ENCODE measurements around the gene KITLG. TPM values are rescaled to one million over a fixed set of nuclear protein-coding genes. Genes with fewer than 3 reads are reported as not detected.

KITLG gene
- total RNA-seq, 1 donor from 2014 or later: 21.7 TPM

GRCh38 chr12:88518863-88519403, 61.3 kb downstream of the KITLG start:
- no peaks in the 10 kb centered on the region for H4K20me1 ChIP-seq (ENCODE audit: insufficient read depth, low read length)
- FAIRE-seq: no peak
- H3K9me3 Mint-ChIP-seq (ENCODE audit: unreplicated experiment): no peaks in the 10 kb centered on the region
- DNase-seq (ENCODE audit: low read depth): no peak
- H3K4me3 ChIP-seq (ENCODE audit: insufficient read depth, low read depth, low read length): no peak overlapping the region
- H3K27ac Mint-ChIP-seq (ENCODE audit: unreplicated experiment): no peak overlapping the region
- peaks cover 14% of the 10 kb centered on the region for H3K36me3 ChIP-seq (ENCODE audit: insufficient read depth, low read length)
- no peaks in the 10 kb centered on the region for H3K27me3 ChIP-seq (ENCODE audit: insufficient read depth, low read length)
- no peaks in the 10 kb centered on the region for H3K79me2 ChIP-seq (ENCODE audit: insufficient read depth, low read length)
- TF ChIP-seq CTCF (IDR thresholded peaks at IDR 0.05; ENCODE audit: insufficient read depth, low read depth, low read length): no peak
- no peak for TF ChIP-seq EZH2 (IDR thresholded peaks at IDR 0.05; ENCODE audit: insufficient read depth, low read length)
- no peaks in the 10 kb centered on the region for H3K4me1 ChIP-seq (ENCODE audit: insufficient read depth, low read length)
- H3K4me2 ChIP-seq (ENCODE audit: low read length): no peak overlapping the region
- H3K36me3 Mint-ChIP-seq (ENCODE audit: low read depth, unreplicated experiment): no peaks in the 10 kb centered on the region
- no peak overlapping the region for H3K27ac ChIP-seq (ENCODE audit: low read depth, low read length)
- H3K9ac ChIP-seq (ENCODE audit: low read length): no peak overlapping the region
- H3K4me3 Mint-ChIP-seq (ENCODE audit: unreplicated experiment): no peak overlapping the region
- no peaks in the 10 kb centered on the region for H3K27me3 Mint-ChIP-seq (ENCODE audit: low read depth, unreplicated experiment)
- H3K9me3 ChIP-seq (ENCODE audit: insufficient read depth, low read depth, low read length): no peaks in the 10 kb centered on the region
- H2AFZ ChIP-seq (ENCODE audit: low read depth, low read length): no peak overlapping the region
- no peaks in the 10 kb centered on the region for H3K4me1 Mint-ChIP-seq (ENCODE audit: low read depth, unreplicated experiment)

GRCh38 chr12:88516811-88517210, 63.5 kb downstream of the KITLG start:
- H3K9me3 ChIP-seq (ENCODE audit: insufficient read depth, low read depth, low read length): no peaks in the 10 kb centered on the region
- H2AFZ ChIP-seq (ENCODE audit: low read depth, low read length): no peak overlapping the region
- Mint-ChIP-seq H3K4me3 (ENCODE audit: unreplicated experiment) (no peak overlapping the region), H3K36me3 (ENCODE audit: low read depth, unreplicated experiment) (no peaks in the 10 kb centered on the region), H3K9me3 (ENCODE audit: unreplicated experiment) (no peaks in the 10 kb centered on the region), H3K27ac (ENCODE audit: unreplicated experiment) (no peak overlapping the region), H3K27me3 (ENCODE audit: low read depth, unreplicated experiment) (no peaks in the 10 kb centered on the region), H3K4me1 (ENCODE audit: low read depth, unreplicated experiment) (no peaks in the 10 kb centered on the region)
- H3K4me2 ChIP-seq (ENCODE audit: low read length): no peak overlapping the region
- H3K36me3 ChIP-seq (ENCODE audit: insufficient read depth, low read length): peaks cover 14% of the 10 kb centered on the region
- FAIRE-seq: peak; percentile 17
- no peaks in the 10 kb centered on the region for H3K27me3 ChIP-seq (ENCODE audit: insufficient read depth, low read length)
- H3K4me1 ChIP-seq (ENCODE audit: insufficient read depth, low read length): no peaks in the 10 kb centered on the region
- no peaks in the 10 kb centered on the region for H3K79me2 ChIP-seq (ENCODE audit: insufficient read depth, low read length)
- no peaks in the 10 kb centered on the region for H4K20me1 ChIP-seq (ENCODE audit: insufficient read depth, low read length)
- H3K4me3 ChIP-seq (ENCODE audit: insufficient read depth, low read depth, low read length): no peak overlapping the region
- H3K9ac ChIP-seq (ENCODE audit: low read length): no peak overlapping the region
- TF ChIP-seq EZH2 (IDR thresholded peaks at IDR 0.05; ENCODE audit: insufficient read depth, low read length): no peak
- no peak for TF ChIP-seq CTCF (IDR thresholded peaks at IDR 0.05; ENCODE audit: insufficient read depth, low read depth, low read length)
- DNase-seq (ENCODE audit: low read depth): no peak
- H3K27ac ChIP-seq (ENCODE audit: low read depth, low read length): no peak overlapping the region

GRCh38 chr12:88510843-88511242, 69.4 kb downstream of the KITLG start:
- no peaks in the 10 kb centered on the region for H4K20me1 ChIP-seq (ENCODE audit: insufficient read depth, low read length)
- no peak overlapping the region for H3K4me3 ChIP-seq (ENCODE audit: insufficient read depth, low read depth, low read length)
- Mint-ChIP-seq H3K4me1 (ENCODE audit: low read depth, unreplicated experiment) (no peaks in the 10 kb centered on the region), H3K4me3 (ENCODE audit: unreplicated experiment) (no peak overlapping the region), H3K27me3 (ENCODE audit: low read depth, unreplicated experiment) (no peaks in the 10 kb centered on the region), H3K36me3 (ENCODE audit: low read depth, unreplicated experiment) (peaks cover 10% of the 10 kb centered on the region), H3K9me3 (ENCODE audit: unreplicated experiment) (no peaks in the 10 kb centered on the region), H3K27ac (ENCODE audit: unreplicated experiment) (no peak overlapping the region)
- TF ChIP-seq CTCF (IDR thresholded peaks at IDR 0.05; ENCODE audit: insufficient read depth, low read depth, low read length) (no peak), EZH2 (IDR thresholded peaks at IDR 0.05; ENCODE audit: insufficient read depth, low read length) (no peak)
- no peaks in the 10 kb centered on the region for H3K79me2 ChIP-seq (ENCODE audit: insufficient read depth, low read length)
- DNase-seq (ENCODE audit: low read depth): no peak
- no peaks in the 10 kb centered on the region for H3K27me3 ChIP-seq (ENCODE audit: insufficient read depth, low read length)
- no peak overlapping the region for H3K9ac ChIP-seq (ENCODE audit: low read length)
- no peak for FAIRE-seq
- H3K27ac ChIP-seq (ENCODE audit: low read depth, low read length): no peak overlapping the region
- H3K36me3 ChIP-seq (ENCODE audit: insufficient read depth, low read length): peaks cover 6% of the 10 kb centered on the region
- H3K4me1 ChIP-seq (ENCODE audit: insufficient read depth, low read length): no peaks in the 10 kb centered on the region
- H2AFZ ChIP-seq (ENCODE audit: low read depth, low read length): no peak overlapping the region
- no peaks in the 10 kb centered on the region for H3K9me3 ChIP-seq (ENCODE audit: insufficient read depth, low read depth, low read length)
- H3K4me2 ChIP-seq (ENCODE audit: low read length): no peak overlapping the region

Data from astrocyte (in vitro differentiated cells and primary cell).